Activated CD8-positive, alpha-beta memory T cell treated with anti-CD3 and anti-CD28 coated beads for 4 hours (primary cell): ENCODE measurements around the gene IQSEC1.

Experiments
- DNase-seq, 2 donors: peaks; one replicate each; pipeline ENCODE4 v3.0.0-alpha.2; 2020; ENCODE audit warnings: low read depth in 2 of 2

IQSEC1 gene

GRCh38 chr3:12908136-12908730 is 165.0 kb downstream of the IQSEC1 start:
- no peak for DNase-seq

- no peak for DNase-seq
These were observed 165.5 kb downstream of the IQSEC1 start for GRCh38 chr3:12907729-12908128.

GRCh38 chr3:12907296-12907695 is 165.9 kb downstream of the IQSEC1 start:
- no peak for DNase-seq

- no peak for DNase-seq
These were observed 166.3 kb downstream of the IQSEC1 start for GRCh38 chr3:12906916-12907290.

DNA sequence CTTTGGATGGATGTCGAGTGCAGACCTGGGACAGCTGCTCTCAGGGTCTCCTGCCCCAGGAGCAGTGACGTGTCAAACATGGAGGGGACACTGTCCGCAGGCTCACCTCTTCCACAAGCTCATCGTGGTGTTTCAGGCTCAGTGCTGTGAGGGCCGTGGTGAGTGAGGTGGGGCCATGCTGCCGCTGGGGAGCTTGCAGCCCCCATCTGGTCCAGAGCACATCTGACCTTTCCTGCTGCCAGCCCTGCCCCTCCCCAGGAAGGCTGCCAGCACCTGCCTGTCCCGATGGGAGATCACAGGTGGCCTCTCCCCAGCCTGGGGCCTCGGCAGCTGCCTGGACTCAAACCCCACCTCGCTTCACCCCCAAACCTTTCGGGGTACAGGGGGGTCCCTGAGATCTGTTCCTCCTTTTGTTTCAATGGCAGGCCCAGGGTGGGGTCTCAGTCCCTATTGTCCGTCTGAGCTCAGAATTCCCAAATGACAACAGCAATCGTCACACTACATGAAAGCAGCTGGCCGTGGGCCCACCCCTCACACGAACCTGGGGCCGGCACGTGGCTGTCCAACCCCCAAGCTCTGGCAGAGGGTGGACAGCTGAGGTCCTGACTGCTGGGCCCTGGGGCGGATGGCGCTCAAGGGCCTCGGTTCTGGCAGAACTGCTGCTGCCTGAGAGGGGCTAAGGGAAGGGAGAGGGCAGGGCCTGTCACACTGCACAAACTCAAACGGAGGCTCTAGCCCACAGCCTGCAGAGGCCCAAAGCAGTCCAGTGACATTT is 166.9 kb downstream of the IQSEC1 start:
- no peak for DNase-seq

GRCh38 chr3:12905316-12906071 is 167.7 kb downstream of the IQSEC1 start:
- no peak for DNase-seq

DNA sequence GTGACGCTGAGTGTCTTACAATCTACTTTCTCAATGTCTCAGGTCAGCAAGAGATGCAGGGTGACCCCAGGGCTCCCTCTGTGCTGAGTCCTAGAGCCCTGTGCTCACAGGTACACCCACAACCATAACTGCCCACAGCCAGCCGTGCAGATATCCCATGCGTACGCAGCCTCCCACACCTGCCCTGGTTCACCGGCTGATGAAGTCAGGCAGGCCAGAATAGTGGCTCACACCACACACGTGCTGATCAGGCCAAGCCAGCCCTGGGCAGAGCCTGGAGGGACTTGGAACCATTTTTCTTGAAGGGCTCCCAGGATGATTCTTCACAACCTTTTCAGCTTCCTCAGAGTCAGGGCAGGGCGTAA is 168.3 kb downstream of the IQSEC1 start:
- no peak for DNase-seq

GRCh38 chr3:12903881-12904280 is 169.3 kb downstream of the IQSEC1 start:
- DNase-seq = no peak

DNA sequence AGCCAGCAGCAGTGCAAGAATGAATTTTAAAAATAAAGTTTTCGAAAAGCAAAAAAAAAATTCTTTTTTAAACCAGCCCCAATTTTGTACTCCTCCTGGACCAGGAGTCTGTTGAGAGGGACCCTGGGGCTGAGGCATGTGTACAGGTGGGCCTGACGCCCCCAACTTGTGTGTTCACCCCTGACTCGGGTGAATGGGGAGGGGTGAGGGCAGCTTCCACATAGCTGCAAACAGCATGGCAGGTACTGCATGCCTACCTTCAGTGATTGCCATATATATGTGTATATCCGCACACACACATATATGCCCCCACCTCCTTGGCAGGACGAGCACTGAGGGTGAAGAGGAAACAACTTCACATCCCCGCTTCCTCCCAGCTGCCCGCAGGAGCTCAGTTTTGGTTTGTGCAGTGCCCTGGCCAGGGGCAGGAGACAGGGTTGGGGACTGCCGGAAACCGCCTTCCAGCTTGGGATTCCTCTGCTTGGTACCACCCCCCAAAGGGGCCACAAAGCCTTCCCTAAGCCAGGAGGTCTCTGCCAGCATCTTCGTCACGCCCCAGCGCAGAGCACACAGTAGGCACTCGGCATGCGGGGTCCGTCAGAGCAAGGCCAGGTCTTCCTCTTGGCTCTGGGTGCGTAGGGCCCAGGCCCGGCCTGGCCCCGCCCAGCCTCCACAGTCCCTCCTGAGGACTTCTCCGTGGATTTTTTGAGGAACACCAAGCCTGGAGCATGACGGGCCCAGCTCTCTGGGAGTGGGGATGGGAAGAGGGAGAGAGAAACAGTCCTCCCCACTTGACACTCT is 170.0 kb downstream of the IQSEC1 start:
- DNase-seq = no peak

- DNase-seq = no peak
These were observed 170.8 kb downstream of the IQSEC1 start for GRCh38 chr3:12902181-12902999.

- DNase-seq = no peak
These were observed 171.6 kb downstream of the IQSEC1 start for GRCh38 chr3:12901623-12902045.

- DNase-seq = no peak
These were observed 172.3 kb downstream of the IQSEC1 start for GRCh38 chr3:12900885-12901411.

- DNase-seq = no peak
These were observed 174.1 kb downstream of the IQSEC1 start for GRCh38 chr3:12898965-12899755.

- DNase-seq = no peak
These were observed 174.8 kb downstream of the IQSEC1 start for GRCh38 chr3:12898290-12898964.

GRCh38 chr3:12897381-12898289 is 175.6 kb downstream of the IQSEC1 start:
- no peak for DNase-seq

- no peak for DNase-seq
These were observed 176.9 kb downstream of the IQSEC1 start for GRCh38 chr3:12896063-12896985.

- no peak for DNase-seq
These were observed 177.7 kb downstream of the IQSEC1 start for GRCh38 chr3:12895391-12896062.
